Testis (tissue), 2 donors: ENCODE data around the gene FAM234B.

Experiments used
- CTCF ChIP-seq, 3 experiments: fragments of 450-650 bp in 2 of 3; fragments of 200-600 bp in 1 of 3; sonication (generic) in 1 of 3; IDR thresholded peaks; one replicate each; pipeline ENCODE4 v1.5.1; 2016 to 2019; ENCODE audit warnings: antibody characterized with exemption in 3 of 3, mild to moderate bottlenecking in 2 of 3, moderate library complexity in 1 of 3
- POLR2A ChIP-seq: fragments of 450-650 bp; IDR thresholded peaks from one replicate; pipeline ENCODE4 v1.6.1; 2017; ENCODE audit warnings: antibody characterized with exemption, mild to moderate bottlenecking, moderate library complexity

- TF ChIP-seq CTCF (IDR thresholded peaks at IDR 0.05) (no peak), POLR2A (no peak)
These were observed 30.4 kb downstream of the FAM234B start for GRCh38 chr12:13074396-13075117.
